Kidney (tissue), 14 donors: ENCODE results near the gene KIRREL3. TPM values are rescaled to one million over a fixed set of nuclear protein-coding genes. Genes with fewer than 3 reads are reported as not detected.
A peak's percentile ranks its signal among the peaks of the same experiment; 100 is the strongest.

Experiments
- DNase-seq, 5 donors: peaks; one replicate each; pipeline ENCODE4 v3.0.0-alpha.2; 2013 to 2020
- FAIRE-seq: peaks from 2 replicates; lab custom pipeline; 2012; peaks lifted over from hg19 to GRCh38; lab: Jason Lieb, UNC
- H3K27ac ChIP-seq, 2 donors: one replicate each; pipeline ENCODE4 v1.7.0; 2013; ENCODE audit warnings: low read depth in 2 of 2, low read length in 2 of 2, inconsistent platforms in 1 of 2
- H3K27me3 ChIP-seq: one replicate; pipeline ENCODE4 v1.7.1; 2013; ENCODE audit warnings: low read length, inconsistent platforms; ENCODE audit not compliant: control insufficient read depth, insufficient read depth
- H3K36me3 ChIP-seq, 3 donors: one replicate each; pipeline versions ENCODE4 v1.7.0 to v1.7.1; 2013; ENCODE audit warnings: low read length in 3 of 3, control low read depth in 1 of 3, inconsistent platforms in 1 of 3; ENCODE audit not compliant: insufficient read depth in 3 of 3, control insufficient read depth in 2 of 3
- H3K4me1 ChIP-seq, 3 donors: one replicate each; pipeline versions ENCODE4 v1.7.0 to v1.7.1; 2013; ENCODE audit warnings: low read length in 3 of 3, inconsistent platforms in 1 of 3, low read depth in 1 of 3; ENCODE audit not compliant: control insufficient read depth in 2 of 3, insufficient read depth in 2 of 3
- H3K4me3 ChIP-seq, 3 donors: one replicate each; pipeline versions ENCODE4 v1.7.0 to v1.8.1; 2013; ENCODE audit warnings: low read length in 3 of 3, control low read depth in 1 of 3, inconsistent platforms in 1 of 3
- H3K9ac ChIP-seq, 3 donors: one replicate each; pipeline versions ENCODE4 v1.7.0 to v1.7.1; 2013; ENCODE audit warnings: low read length in 3 of 3, control low read depth in 1 of 3, inconsistent platforms in 1 of 3
- H3K9me3 ChIP-seq, 3 donors: one replicate each; pipeline versions ENCODE4 v1.7.0 to v1.7.1; 2013; ENCODE audit warnings: low read length in 3 of 3, control low read depth in 1 of 3, inconsistent platforms in 1 of 3; ENCODE audit not compliant: control insufficient read depth in 2 of 3, insufficient read depth in 1 of 3
- CTCF ChIP-seq: IDR thresholded peaks from 3 replicates; pipeline ENCODE4 v1.5.1; 2012; ENCODE audit warnings: mild to moderate bottlenecking, moderate library complexity, borderline replicate concordance; ENCODE audit not compliant: insufficient read depth; ENCODE audit errors: extremely low read depth
- intact Hi-C: fragments of 100-400 bp; cut with DNase I; formaldehyde crosslinking; loops from one replicate; pipeline ENCODE4 v1.11.1; 2022
- polyA plus RNA-seq: library from polyadenylated mRNA; stranded (reverse); fragments of 350-450 nt; fragmentation: Illumina TruSeq; extraction: RNeasy Lipid Tissue Mini Kit (QIAGEN cat#74804); gene quantifications from one replicate; pipeline ENCODE4 v1.2.3, GENCODE V29; 2014; ENCODE audit warnings: low read depth, low replicate concordance; ENCODE audit not compliant: insufficient read depth
- total RNA-seq: library from RNA; stranded (reverse); fragmentation: NEBNext Ultra II Directional; extraction: Animal tissue kit (Norgen Biotek cat#: 25700); gene quantifications from one replicate; pipeline ENCODE4 v1.2.1, GENCODE V29; 2021
- donor health status: control.
- donor health status: control.
- donor health status: control.
- donor health status: control.
- donor health status: control.
- donor health status: DM: yes; HTN: yes; CAD: no.
- donor health status: Normal renal cell carcinoma (clear cell type).

The KIRREL3 gene
- total and polyA plus RNA-seq, 2 donors from 2014 or later = 0.19 to 0.22 TPM

DNA sequence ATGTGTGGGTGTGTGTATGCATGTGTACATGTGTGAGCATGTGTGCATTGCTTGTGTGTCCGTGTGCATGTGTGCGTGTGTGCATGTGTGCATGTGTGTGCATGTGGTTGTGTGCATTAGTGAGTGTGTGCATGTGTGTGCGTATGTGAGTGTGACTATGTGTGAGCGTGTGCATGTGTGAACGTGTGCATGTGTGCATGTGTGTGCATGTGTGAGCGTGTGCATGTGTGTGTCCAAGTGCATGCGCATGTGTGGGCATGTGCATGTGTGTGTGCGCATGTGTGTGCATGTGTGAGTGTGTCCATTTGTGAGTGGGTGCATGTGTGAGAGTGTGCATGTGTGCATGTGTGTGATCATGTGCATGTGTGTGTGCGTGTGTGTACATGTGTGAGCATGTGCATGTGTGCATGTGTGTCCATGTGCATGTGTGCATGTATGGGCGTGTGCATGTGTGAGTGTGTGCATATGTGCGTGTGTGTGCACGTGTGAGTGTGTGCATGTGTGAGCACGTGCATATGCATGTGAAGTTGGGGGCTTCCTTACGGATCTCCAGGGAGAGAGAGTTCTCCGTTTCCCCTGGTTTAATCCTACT lies 549.3 kb downstream of the KIRREL3 start:
- peak overlapping the region in 1 of 3 donors; percentile 20 for H3K9ac ChIP-seq

DNA sequence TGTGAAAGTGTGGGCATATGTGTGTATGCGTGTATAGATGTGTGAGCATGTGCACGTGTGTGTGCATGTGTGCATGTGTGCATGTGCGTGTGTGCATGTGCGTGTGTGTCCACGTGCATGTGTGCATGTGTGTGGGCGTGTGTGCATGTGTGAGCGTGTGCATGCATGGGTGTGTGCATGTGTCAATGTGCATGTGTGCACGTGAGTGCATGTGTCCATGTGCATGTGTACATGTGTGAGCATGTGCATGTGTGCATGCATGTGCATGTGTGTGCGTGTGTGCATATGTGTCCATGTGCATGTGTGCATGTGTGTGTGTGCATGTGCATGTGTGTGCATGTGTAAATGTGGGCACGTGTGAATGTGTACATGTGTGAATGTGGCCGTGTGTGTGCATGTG lies 549.8 kb downstream of the KIRREL3 start:
- Histone ChIP-seq H3K4me3 (peak overlapping the region in 1 of 3 donors; percentile 54), H3K27me3 (peaks cover 6% of the 10 kb centered on the region), H3K9me3 (peaks cover 0 to 15% (median 0%) of the 10 kb centered on the region in 3 donors), H3K9ac (peak overlapping the region in 1 of 3 donors; percentile 20), H3K4me1 (peaks cover 0 to 4% (median 0%) of the 10 kb centered on the region in 3 donors), H3K27ac (no peak overlapping the region), H3K36me3 (peaks cover 0 to 8% (median 0%) of the 10 kb centered on the region in 3 donors)
- no peak for DNase-seq
- intact Hi-C loops = loop anchor here (10.0 kb wide), 1 partner anchor 684 kb away; no protein-coding TSS in a partner anchor
- TF ChIP-seq CTCF = no peak
- FAIRE-seq = no peak

More for the DNA sequence above, 549.3 kb downstream of the KIRREL3 start:
- no peak for TF ChIP-seq CTCF
- Histone ChIP-seq H3K4me3 (peak overlapping the region in 1 of 3 donors; percentile 54), H3K27ac (no peak overlapping the region), H3K36me3 (peaks cover 0 to 8% (median 0%) of the 10 kb centered on the region in 3 donors), H3K27me3 (peaks cover 6% of the 10 kb centered on the region), H3K4me1 (peaks cover 0 to 4% (median 0%) of the 10 kb centered on the region in 3 donors), H3K9me3 (peaks cover 0 to 15% (median 0%) of the 10 kb centered on the region in 3 donors)
- FAIRE-seq (no peak), DNase-seq (no peak)
- intact Hi-C loops = loop anchor here (10.0 kb wide), 1 partner anchor 683 kb away; no protein-coding TSS in a partner anchor

GRCh38 chr11:126450198-126450597 lies 550.4 kb downstream of the KIRREL3 start:
- intact Hi-C loops = loop anchor here (10.0 kb wide), 1 partner anchor 685 kb away; no protein-coding TSS in a partner anchor
- Histone ChIP-seq H3K36me3 (peaks cover 0 to 8% (median 0%) of the 10 kb centered on the region in 3 donors), H3K4me3 (peak overlapping the region in 1 of 3 donors; percentile 54), H3K4me1 (peaks cover 0 to 4% (median 0%) of the 10 kb centered on the region in 3 donors), H3K27ac (no peak overlapping the region), H3K9me3 (peaks cover 0 to 15% (median 0%) of the 10 kb centered on the region in 3 donors), H3K27me3 (peaks cover 6% of the 10 kb centered on the region), H3K9ac (peak overlapping the region in 1 of 3 donors; percentile 33)
- no peak for TF ChIP-seq CTCF
- no peak for FAIRE-seq
- DNase-seq = no peak
